Measurements from ENCODE around the gene FRMD4A. TPM values are rescaled to one million over a fixed set of nuclear protein-coding genes. Genes with fewer than 3 reads are reported as not detected.

The FRMD4A gene
- polyA plus RNA-seq, 1 of the 3 experiments (the other 2 are of a cell fraction) = 37.7 TPM

DNA sequence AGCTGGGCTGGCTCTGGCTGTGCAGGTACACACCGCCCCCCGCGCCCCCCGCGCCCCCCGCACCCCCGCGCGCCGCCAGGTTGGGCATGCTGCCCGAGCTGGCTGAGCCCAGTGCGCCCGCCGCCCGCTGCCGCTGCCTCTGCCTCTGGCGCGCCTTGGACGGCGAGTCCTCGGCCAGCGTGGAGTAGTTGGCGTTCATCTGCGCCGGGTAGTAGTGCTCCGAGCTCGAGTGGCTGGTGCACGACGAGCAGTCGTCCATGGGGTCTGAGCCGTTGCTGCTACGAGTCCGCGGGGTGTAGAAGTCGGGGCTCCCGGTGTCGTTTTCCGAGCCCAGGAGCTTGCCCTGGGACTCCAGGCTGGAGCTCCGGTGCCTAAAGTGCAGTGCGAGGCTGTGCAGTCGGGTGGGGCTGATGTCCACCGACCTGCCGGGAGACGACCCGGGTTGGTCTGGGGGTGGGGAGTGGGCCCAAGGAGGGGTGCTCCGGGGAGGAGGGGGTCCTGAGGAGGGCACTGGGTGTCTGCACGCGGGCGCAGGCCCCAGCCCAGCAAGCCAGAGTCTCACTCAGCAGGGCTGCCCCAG is 673.5 kb downstream of the FRMD4A start:
- no peak overlapping the region for H3K4me2 ChIP-seq
- ChIA-PET CTCF (interaction anchor here (0.6 to 1.4 kb wide), 2 partner anchors 8 to 437 kb away, joined by 3 to 4 read pairs; no protein-coding TSS in a partner anchor), POLR2A (no interaction called here)
- peaks cover 45 to 64% of the 10 kb centered on the region in 2 experiments for H3K36me3 ChIP-seq (replicated peaks in 1 of 2; ENCODE audit: control insufficient read depth in 1 of 2, insufficient read depth in 2 of 2, low read length in 1 of 2)
- H3K4me1 ChIP-seq (ENCODE audit: control insufficient read depth in 1 of 2, insufficient read depth in 2 of 2, low read depth in 1 of 2, low read length in 1 of 2) = peaks cover 3 to 14% of the 10 kb centered on the region in 2 experiments; a peak in 2 of 4 replicates
- H4K20me1 ChIP-seq (ENCODE audit: insufficient read depth) = no peaks in the 10 kb centered on the region
- no peak overlapping the region for H2AFZ ChIP-seq (ENCODE audit: low read depth)
- H3F3A ChIP-seq (replicated peaks; ENCODE audit: insufficient read depth) = peaks cover 5% of the 10 kb centered on the region
- H3K27ac ChIP-seq (ENCODE audit: low read depth in 2 of 2, low read length in 1 of 2) = no peak overlapping the region
- H3K79me2 ChIP-seq (ENCODE audit: insufficient read depth) = peaks cover 7% of the 10 kb centered on the region
- no peaks in the 10 kb centered on the region for H3K9me3 ChIP-seq
- no peaks in the 10 kb centered on the region for H3K27me3 ChIP-seq (ENCODE audit: insufficient read depth)
- WGBS (ENCODE audit: low lambda C conversion rate) = 95% methylated on average over 30 of the region's 49 CpGs
- H3K4me3 ChIP-seq (ENCODE audit: low read depth in 2 of 2, low read length in 1 of 2) = no peak overlapping the region
- DNase-seq = no peak
- no peak overlapping the region for H3K9ac ChIP-seq
- TF ChIP-seq YY1 (IDR thresholded peaks at IDR 0.05; ENCODE audit: low read depth) = no peak
- TF ChIP-seq FOSL2 (IDR thresholded peaks at IDR 0.05; ENCODE audit: borderline replicate concordance, low read depth) = no peak
- no peak for TF ChIP-seq TAF1 (IDR thresholded peaks at IDR 0.05; ENCODE audit: borderline replicate concordance, low read depth, low read length)
- TF ChIP-seq GABPA (IDR thresholded peaks at IDR 0.05; ENCODE audit: low read depth) = no peak
- no peak for TF ChIP-seq ELF1 (IDR thresholded peaks at IDR 0.05)
- no peak for TF ChIP-seq CHD2 (IDR thresholded peaks at IDR 0.05; ENCODE audit: low read length, partially characterized antibody)
- TF ChIP-seq JUND (IDR thresholded peaks at IDR 0.05) = no peak
- no peak for TF ChIP-seq RAD21 (IDR thresholded peaks at IDR 0.05; ENCODE audit: low read length)
- no peaks in the 10 kb centered on the region for H3K9me2 ChIP-seq

GRCh38 chr10:13656337-13657100 is 674.2 kb downstream of the FRMD4A start:
- 94% methylated on average over 58 of the region's 68 CpGs for WGBS (ENCODE audit: low lambda C conversion rate)

More at GRCh38 chr10:13656337-13657100, 674.2 kb downstream of the FRMD4A start:
- CTCF ChIA-PET = interaction anchor here (0.6 kb wide), 1 partner anchor 9 kb away, joined by 3 read pairs; no protein-coding TSS in a partner anchor
- Histone ChIP-seq H3K9me3 (no peaks in the 10 kb centered on the region), H3K79me2 (ENCODE audit: insufficient read depth) (peaks cover 7% of the 10 kb centered on the region), H3K4me3 (ENCODE audit: low read depth in 2 of 2, low read length in 1 of 2) (no peak overlapping the region), H3K9me2 (no peaks in the 10 kb centered on the region), H3K9ac (no peak overlapping the region), H3K27ac (ENCODE audit: low read depth in 2 of 2, low read length in 1 of 2) (no peak overlapping the region), H2AFZ (ENCODE audit: low read depth) (no peak overlapping the region), H3K4me1 (ENCODE audit: control insufficient read depth in 1 of 2, insufficient read depth in 2 of 2, low read depth in 1 of 2, low read length in 1 of 2) (peaks cover 3 to 14% of the 10 kb centered on the region in 2 experiments; a peak in 2 of 4 replicates), H4K20me1 (ENCODE audit: insufficient read depth) (no peaks in the 10 kb centered on the region), H3K36me3 (replicated peaks in 1 of 2; ENCODE audit: control insufficient read depth in 1 of 2, insufficient read depth in 2 of 2, low read length in 1 of 2) (peaks cover 45 to 65% of the 10 kb centered on the region in 2 experiments), H3K27me3 (ENCODE audit: insufficient read depth) (no peaks in the 10 kb centered on the region), H3K4me2 (no peak overlapping the region), H3F3A (replicated peaks; ENCODE audit: insufficient read depth) (peaks cover 5% of the 10 kb centered on the region)
- no peak for DNase-seq
- POLR2A ChIA-PET = no interaction called here
- TF ChIP-seq, protein P1, sequence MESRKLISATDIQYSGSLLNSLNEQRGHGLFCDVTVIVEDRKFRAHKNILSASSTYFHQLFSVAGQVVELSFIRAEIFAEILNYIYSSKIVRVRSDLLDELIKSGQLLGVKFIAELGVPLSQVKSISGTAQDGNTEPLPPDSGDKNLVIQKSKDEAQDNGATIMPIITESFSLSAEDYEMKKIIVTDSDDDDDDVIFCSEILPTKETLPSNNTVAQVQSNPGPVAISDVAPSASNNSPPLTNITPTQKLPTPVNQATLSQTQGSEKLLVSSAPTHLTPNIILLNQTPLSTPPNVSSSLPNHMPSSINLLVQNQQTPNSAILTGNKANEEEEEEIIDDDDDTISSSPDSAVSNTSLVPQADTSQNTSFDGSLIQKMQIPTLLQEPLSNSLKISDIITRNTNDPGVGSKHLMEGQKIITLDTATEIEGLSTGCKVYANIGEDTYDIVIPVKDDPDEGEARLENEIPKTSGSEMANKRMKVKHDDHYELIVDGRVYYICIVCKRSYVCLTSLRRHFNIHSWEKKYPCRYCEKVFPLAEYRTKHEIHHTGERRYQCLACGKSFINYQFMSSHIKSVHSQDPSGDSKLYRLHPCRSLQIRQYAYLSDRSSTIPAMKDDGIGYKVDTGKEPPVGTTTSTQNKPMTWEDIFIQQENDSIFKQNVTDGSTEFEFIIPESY (IDR thresholded peaks at IDR 0.05; ENCODE audit: borderline replicate concordance, low read depth) = no peak
- TF ChIP-seq NFIC (IDR thresholded peaks at IDR 0.05; ENCODE audit: borderline replicate concordance) (no peak), TEAD4 (IDR thresholded peaks at IDR 0.05; ENCODE audit: borderline replicate concordance, insufficient read depth) (no peak), USF2 (IDR thresholded peaks at IDR 0.05; ENCODE audit: borderline replicate concordance, low read depth, low read length) (no peak), GABPA (IDR thresholded peaks at IDR 0.05; ENCODE audit: low read depth) (no peak), SMC3 (IDR thresholded peaks at IDR 0.05; ENCODE audit: low read depth, low read length) (no peak), RFX5 (IDR thresholded peaks at IDR 0.05; ENCODE audit: low read length) (no peak), EP300 (IDR thresholded peaks at IDR 0.05; ENCODE audit: borderline replicate concordance in 1 of 2, low read depth in 1 of 2, low read length in 1 of 2) (no peak), CTCF (IDR thresholded peaks at IDR 0.05) (no peak)
- TF ChIP-seq, protein P2, sequence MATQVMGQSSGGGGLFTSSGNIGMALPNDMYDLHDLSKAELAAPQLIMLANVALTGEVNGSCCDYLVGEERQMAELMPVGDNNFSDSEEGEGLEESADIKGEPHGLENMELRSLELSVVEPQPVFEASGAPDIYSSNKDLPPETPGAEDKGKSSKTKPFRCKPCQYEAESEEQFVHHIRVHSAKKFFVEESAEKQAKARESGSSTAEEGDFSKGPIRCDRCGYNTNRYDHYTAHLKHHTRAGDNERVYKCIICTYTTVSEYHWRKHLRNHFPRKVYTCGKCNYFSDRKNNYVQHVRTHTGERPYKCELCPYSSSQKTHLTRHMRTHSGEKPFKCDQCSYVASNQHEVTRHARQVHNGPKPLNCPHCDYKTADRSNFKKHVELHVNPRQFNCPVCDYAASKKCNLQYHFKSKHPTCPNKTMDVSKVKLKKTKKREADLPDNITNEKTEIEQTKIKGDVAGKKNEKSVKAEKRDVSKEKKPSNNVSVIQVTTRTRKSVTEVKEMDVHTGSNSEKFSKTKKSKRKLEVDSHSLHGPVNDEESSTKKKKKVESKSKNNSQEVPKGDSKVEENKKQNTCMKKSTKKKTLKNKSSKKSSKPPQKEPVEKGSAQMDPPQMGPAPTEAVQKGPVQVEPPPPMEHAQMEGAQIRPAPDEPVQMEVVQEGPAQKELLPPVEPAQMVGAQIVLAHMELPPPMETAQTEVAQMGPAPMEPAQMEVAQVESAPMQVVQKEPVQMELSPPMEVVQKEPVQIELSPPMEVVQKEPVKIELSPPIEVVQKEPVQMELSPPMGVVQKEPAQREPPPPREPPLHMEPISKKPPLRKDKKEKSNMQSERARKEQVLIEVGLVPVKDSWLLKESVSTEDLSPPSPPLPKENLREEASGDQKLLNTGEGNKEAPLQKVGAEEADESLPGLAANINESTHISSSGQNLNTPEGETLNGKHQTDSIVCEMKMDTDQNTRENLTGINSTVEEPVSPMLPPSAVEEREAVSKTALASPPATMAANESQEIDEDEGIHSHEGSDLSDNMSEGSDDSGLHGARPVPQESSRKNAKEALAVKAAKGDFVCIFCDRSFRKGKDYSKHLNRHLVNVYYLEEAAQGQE (IDR thresholded peaks at IDR 0.05; ENCODE audit: low read depth, low read length) = no peak
